Hematopoietic multipotent progenitor cell treated with erythropoietin and hydrocortisone succinate and interleukin-3 and kit ligand, for 6 days (in vitro differentiated cells): Measurements from ENCODE around the gene ST3GAL3.
A peak's percentile ranks its signal among the peaks of the same experiment; 100 is the strongest.

ENCODE experiments used
- DNase-seq: peaks from one replicate; pipeline ENCODE4 v3.0.0-alpha.2; 2015

ST3GAL3 gene

GRCh38 chr1:43707190-43708001, at the start of gene ST3GAL3:
Gene ST3GAL3 (plus strand): TSS chr1:43707536. CDS start chr1:43736263, 28,727 bp downstream.
- DNase-seq: peak; percentile 96

- no peak for DNase-seq
Observed at GRCh38 chr1:43659212-43660166, 47.8 kb upstream of the ST3GAL3 start.

GRCh38 chr1:43660355-43660754, 47.0 kb upstream of the ST3GAL3 start:
- DNase-seq: no peak

- no peak for DNase-seq
Observed at GRCh38 chr1:43664369-43664768, 43.0 kb upstream of the ST3GAL3 start.

GRCh38 chr1:43666608-43667007, 40.7 kb upstream of the ST3GAL3 start:
- DNase-seq: no peak

- no peak for DNase-seq
Observed at GRCh38 chr1:43668956-43669355, 38.4 kb upstream of the ST3GAL3 start.

- no peak for DNase-seq
Observed at GRCh38 chr1:43669878-43670277, 37.5 kb upstream of the ST3GAL3 start.

- no peak for DNase-seq
Observed at GRCh38 chr1:43671193-43671592, 36.1 kb upstream of the ST3GAL3 start.

- DNase-seq: no peak
Observed at GRCh38 chr1:43671626-43672330, 35.6 kb upstream of the ST3GAL3 start.

- DNase-seq: no peak
Observed at GRCh38 chr1:43673261-43673660, 34.1 kb upstream of the ST3GAL3 start.

- DNase-seq: peak; percentile 4
Observed at GRCh38 chr1:43678940-43679339, 28.4 kb upstream of the ST3GAL3 start.

- DNase-seq: no peak
Observed at GRCh38 chr1:43683560-43683959, 23.8 kb upstream of the ST3GAL3 start.

- no peak for DNase-seq
Observed at GRCh38 chr1:43686801-43687200, 20.5 kb upstream of the ST3GAL3 start.

- no peak for DNase-seq
Observed at GRCh38 chr1:43687301-43688108, 19.8 kb upstream of the ST3GAL3 start.

GRCh38 chr1:43688109-43688387, 19.3 kb upstream of the ST3GAL3 start:
- no peak for DNase-seq

GRCh38 chr1:43688594-43689000, 18.7 kb upstream of the ST3GAL3 start:
- DNase-seq: peak; percentile 27

GRCh38 chr1:43689289-43689688, 18.0 kb upstream of the ST3GAL3 start:
- no peak for DNase-seq

GRCh38 chr1:43691871-43692815, 15.2 kb upstream of the ST3GAL3 start:
- no peak for DNase-seq

- no peak for DNase-seq
Observed at GRCh38 chr1:43693371-43693770, 14.0 kb upstream of the ST3GAL3 start.

- no peak for DNase-seq
Observed at GRCh38 chr1:43699281-43699680, 8.1 kb upstream of the ST3GAL3 start.

- DNase-seq: no peak
Observed at GRCh38 chr1:43703836-43704235, 3.5 kb upstream of the ST3GAL3 start.
